Mammary epithelial cell (primary cell): ENCODE measurements around the gene NAGS.

Source experiments
- EZH2 ChIP-seq: IDR thresholded peaks from 2 replicates; pipeline ENCODE4 v1.6.1; 2012; ENCODE audit warnings: low read length, inconsistent platforms, borderline replicate concordance
- TF ChIP-seq, protein P1 (sequence below), 2 donors: IDR thresholded peaks in 1 of 2; conservative IDR thresholded peaks in 1 of 2; 2 replicates each; pipeline ENCODE4 v1.5.1; 2011 to 2012; ENCODE audit warnings: inconsistent platforms in 2 of 2, low read length in 2 of 2, mild to moderate bottlenecking in 2 of 2, control low read depth in 1 of 2, low read depth in 1 of 2; ENCODE audit not compliant: insufficient read depth in 1 of 2; ENCODE audit errors: extremely low read depth in 1 of 2

- TF ChIP-seq, protein P1, sequence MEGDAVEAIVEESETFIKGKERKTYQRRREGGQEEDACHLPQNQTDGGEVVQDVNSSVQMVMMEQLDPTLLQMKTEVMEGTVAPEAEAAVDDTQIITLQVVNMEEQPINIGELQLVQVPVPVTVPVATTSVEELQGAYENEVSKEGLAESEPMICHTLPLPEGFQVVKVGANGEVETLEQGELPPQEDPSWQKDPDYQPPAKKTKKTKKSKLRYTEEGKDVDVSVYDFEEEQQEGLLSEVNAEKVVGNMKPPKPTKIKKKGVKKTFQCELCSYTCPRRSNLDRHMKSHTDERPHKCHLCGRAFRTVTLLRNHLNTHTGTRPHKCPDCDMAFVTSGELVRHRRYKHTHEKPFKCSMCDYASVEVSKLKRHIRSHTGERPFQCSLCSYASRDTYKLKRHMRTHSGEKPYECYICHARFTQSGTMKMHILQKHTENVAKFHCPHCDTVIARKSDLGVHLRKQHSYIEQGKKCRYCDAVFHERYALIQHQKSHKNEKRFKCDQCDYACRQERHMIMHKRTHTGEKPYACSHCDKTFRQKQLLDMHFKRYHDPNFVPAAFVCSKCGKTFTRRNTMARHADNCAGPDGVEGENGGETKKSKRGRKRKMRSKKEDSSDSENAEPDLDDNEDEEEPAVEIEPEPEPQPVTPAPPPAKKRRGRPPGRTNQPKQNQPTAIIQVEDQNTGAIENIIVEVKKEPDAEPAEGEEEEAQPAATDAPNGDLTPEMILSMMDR (conservative IDR thresholded peaks at IDR 0.05 in 1 of 2, IDR thresholded peaks at IDR 0.05 in 1 of 2; ENCODE audit: extremely low read depth in 1 of 2, insufficient read depth in 1 of 2, low read depth in 1 of 2, low read length in 2 of 2) = no peak
- no peak for TF ChIP-seq EZH2
Observed at GRCh38 chr17:44043272-44043696, 38.9 kb downstream of the NAGS start.
